Neural progenitor cell (in vitro differentiated cells): Measurements from ENCODE around the gene PTGES2. TPM values are rescaled to one million over a fixed set of nuclear protein-coding genes. Genes with fewer than 3 reads are reported as not detected.
A peak's percentile ranks its signal among the peaks of the same experiment; 100 is the strongest.

ENCODE experiments used
- DNase-seq: peaks from one replicate; pipeline ENCODE4 v3.0.0-alpha.2; 2016; ENCODE audit warnings: low spot score
- H2AFZ ChIP-seq: fragments of 200-600 bp; sonication (generic); replicated peaks from 2 replicates; pipeline ENCODE4 v1.6.1; 2016; ENCODE audit warnings: antibody characterized with exemption
- H3F3A ChIP-seq: fragments of 200-600 bp; sonication (generic); 2 replicates; pipeline ENCODE4 v1.6.1; 2016; ENCODE audit warnings: antibody characterized with exemption, low read depth
- H3K27ac ChIP-seq: fragments of 200-600 bp; sonication (generic); 2 replicates; pipeline ENCODE4 v1.5.1; 2016; ENCODE audit warnings: mild to moderate bottlenecking
- H3K27me3 ChIP-seq: fragments of 200-600 bp; sonication (generic); 2 replicates; pipeline ENCODE4 v1.6.1; 2016; ENCODE audit warnings: mild to moderate bottlenecking, moderate library complexity
- H3K36me3 ChIP-seq: fragments of 200-600 bp; sonication (generic); 2 replicates; pipeline ENCODE4 v1.5.1; 2016
- H3K4me1 ChIP-seq: fragments of 200-600 bp; sonication (generic); 2 replicates; pipeline ENCODE4 v1.6.1; 2016; ENCODE audit warnings: mixed run types
- H3K4me2 ChIP-seq: fragments of 200-600 bp; sonication (generic); 2 replicates; pipeline ENCODE4 v1.6.1; 2016
- H3K4me3 ChIP-seq: fragments of 200-600 bp; sonication (generic); 2 replicates; pipeline ENCODE4 v1.5.1; 2016
- H3K79me2 ChIP-seq: fragments of 200-600 bp; sonication (generic); 2 replicates; pipeline ENCODE4 v1.6.1; 2016; ENCODE audit warnings: low read depth
- H3K9ac ChIP-seq: fragments of 200-600 bp; sonication (generic); 2 replicates; pipeline ENCODE4 v1.6.1; 2016
- H3K9me3 ChIP-seq: fragments of 200-600 bp; sonication (generic); 2 replicates; pipeline ENCODE4 v1.5.1; 2016; ENCODE audit warnings: low read depth
- H4K20me1 ChIP-seq: fragments of 200-600 bp; sonication (generic); 2 replicates; pipeline ENCODE4 v1.6.1; 2016; ENCODE audit warnings: low read depth
- H3K27ac Mint-ChIP-seq: 3 replicates; pipeline ENCODE4 v1.8.0; 2021; ENCODE audit warnings: mixed read lengths
- H3K27me3 Mint-ChIP-seq: 2 replicates; pipeline ENCODE4 v1.8.0; 2022; ENCODE audit warnings: low read depth, mild to moderate bottlenecking, inconsistent platforms, moderate library complexity, mixed read lengths; ENCODE audit not compliant: insufficient read depth
- H3K36me3 Mint-ChIP-seq: 3 replicates; pipeline ENCODE4 v1.8.0; 2021; ENCODE audit warnings: mixed read lengths
- H3K4me1 Mint-ChIP-seq: 3 replicates; pipeline ENCODE4 v1.8.0; 2021; ENCODE audit warnings: mixed read lengths
- H3K4me3 Mint-ChIP-seq: 3 replicates; pipeline ENCODE4 v1.8.0; 2021; ENCODE audit warnings: mild to moderate bottlenecking, moderate library complexity, mixed read lengths
- H3K9me3 Mint-ChIP-seq: 3 replicates; pipeline ENCODE4 v1.8.0; 2020; ENCODE audit warnings: mixed read lengths
- CTCF ChIP-seq: fragments of 200-600 bp; sonication (generic); IDR thresholded peaks from 2 replicates; pipeline ENCODE4 v1.5.1; 2017; ENCODE audit warnings: antibody characterized with exemption, mild to moderate bottlenecking
- EZH2 ChIP-seq: fragments of 200-600 bp; sonication (generic); IDR thresholded peaks from 2 replicates; pipeline ENCODE4 v1.6.1; 2017; ENCODE audit warnings: antibody characterized with exemption, mild to moderate bottlenecking, moderate library complexity
- EZH2phosphoT487 ChIP-seq: fragments of 200-600 bp; sonication (generic); IDR thresholded peaks from 2 replicates; pipeline ENCODE4 v1.6.1; 2017; ENCODE audit warnings: antibody characterized with exemption
- total RNA-seq: library from RNA; depleted of rRNA; stranded (reverse); fragments of >200 nt; gene quantifications from 2 replicates; pipeline ENCODE4 v1.2.3, GENCODE V29; 2015; ENCODE audit warnings: low replicate concordance

PTGES2 gene
- total RNA-seq, 1 donor from 2014 or later = 25.7 TPM

GRCh38 chr9:128142596-128142995, 15.1 kb upstream of the PTGES2 start:
- no peak for DNase-seq
- Histone ChIP-seq H4K20me1 (no peaks in the 10 kb centered on the region), H3K4me1 (peaks cover 3% of the 10 kb centered on the region), H3K27me3 (no peaks in the 10 kb centered on the region), H3K9ac (no peak overlapping the region), H3F3A (no peaks in the 10 kb centered on the region), H2AFZ (no peak overlapping the region), H3K9me3 (no peaks in the 10 kb centered on the region), H3K36me3 (no peaks in the 10 kb centered on the region), H3K27ac (no peak overlapping the region), H3K4me3 (no peak overlapping the region), H3K79me2 (no peaks in the 10 kb centered on the region), H3K4me2 (no peak overlapping the region)
- H3K27me3 Mint-ChIP-seq = peaks cover 11% of the 10 kb centered on the region
- no peaks in the 10 kb centered on the region for H3K9me3 Mint-ChIP-seq
- peaks cover 25% of the 10 kb centered on the region for H3K4me1 Mint-ChIP-seq
- no peak for TF ChIP-seq EZH2
- TF ChIP-seq EZH2phosphoT487 = no peak
- no peak for TF ChIP-seq CTCF
- H3K36me3 Mint-ChIP-seq = no peaks in the 10 kb centered on the region
- no peak overlapping the region for H3K4me3 Mint-ChIP-seq
- no peak overlapping the region for H3K27ac Mint-ChIP-seq

GRCh38 chr9:128142061-128142460, 14.5 kb upstream of the PTGES2 start:
- H2AFZ ChIP-seq = no peak overlapping the region
- peaks cover 3% of the 10 kb centered on the region for H3K4me1 ChIP-seq
- no peaks in the 10 kb centered on the region for H3K27me3 ChIP-seq
- peaks cover 30% of the 10 kb centered on the region for H3K4me1 Mint-ChIP-seq
- no peaks in the 10 kb centered on the region for H3F3A ChIP-seq
- no peaks in the 10 kb centered on the region for H4K20me1 ChIP-seq
- no peak overlapping the region for H3K4me2 ChIP-seq
- H3K27me3 Mint-ChIP-seq = peaks cover 15% of the 10 kb centered on the region
- no peak overlapping the region for H3K27ac ChIP-seq
- no peaks in the 10 kb centered on the region for H3K79me2 ChIP-seq
- DNase-seq = no peak
- H3K4me3 Mint-ChIP-seq = no peak overlapping the region
- peak overlapping the region; percentile 82 for H3K27ac Mint-ChIP-seq
- H3K9me3 ChIP-seq = no peaks in the 10 kb centered on the region
- H3K36me3 Mint-ChIP-seq = no peaks in the 10 kb centered on the region
- no peaks in the 10 kb centered on the region for H3K36me3 ChIP-seq
- no peak overlapping the region for H3K9ac ChIP-seq
- TF ChIP-seq EZH2phosphoT487 = no peak
- no peak for TF ChIP-seq EZH2
- TF ChIP-seq CTCF = no peak
- H3K4me3 ChIP-seq = no peak overlapping the region
- H3K9me3 Mint-ChIP-seq = no peaks in the 10 kb centered on the region

GRCh38 chr9:128141604-128142003, 14.1 kb upstream of the PTGES2 start:
- Histone ChIP-seq H3K4me1 (peaks cover 3% of the 10 kb centered on the region), H3K27me3 (no peaks in the 10 kb centered on the region), H3K4me3 (no peak overlapping the region), H3K36me3 (no peaks in the 10 kb centered on the region), H3K27ac (no peak overlapping the region), H3K4me2 (no peak overlapping the region), H2AFZ (no peak overlapping the region), H3K9ac (no peak overlapping the region), H4K20me1 (no peaks in the 10 kb centered on the region), H3K9me3 (no peaks in the 10 kb centered on the region), H3F3A (no peaks in the 10 kb centered on the region), H3K79me2 (no peaks in the 10 kb centered on the region)
- H3K4me1 Mint-ChIP-seq = peaks cover 31% of the 10 kb centered on the region
- peak overlapping the region; percentile 61 for H3K27ac Mint-ChIP-seq
- no peaks in the 10 kb centered on the region for H3K36me3 Mint-ChIP-seq
- no peak for DNase-seq
- H3K4me3 Mint-ChIP-seq = no peak overlapping the region
- no peaks in the 10 kb centered on the region for H3K9me3 Mint-ChIP-seq
- TF ChIP-seq EZH2phosphoT487 (no peak), EZH2 (no peak), CTCF (no peak)
- peaks cover 18% of the 10 kb centered on the region for H3K27me3 Mint-ChIP-seq

- Histone ChIP-seq H3K27ac (no peak overlapping the region), H2AFZ (no peak overlapping the region), H3K9me3 (no peaks in the 10 kb centered on the region), H3K9ac (no peak overlapping the region), H3K36me3 (no peaks in the 10 kb centered on the region), H3K27me3 (no peaks in the 10 kb centered on the region), H3K79me2 (no peaks in the 10 kb centered on the region), H3K4me2 (no peak overlapping the region), H3K4me3 (no peak overlapping the region), H4K20me1 (no peaks in the 10 kb centered on the region), H3K4me1 (peaks cover 3% of the 10 kb centered on the region), H3F3A (no peaks in the 10 kb centered on the region)
- TF ChIP-seq EZH2 (no peak), CTCF (no peak), EZH2phosphoT487 (no peak)
- peaks cover 18% of the 10 kb centered on the region for H3K27me3 Mint-ChIP-seq
- peak overlapping the region; percentile 39 for H3K27ac Mint-ChIP-seq
- H3K36me3 Mint-ChIP-seq = no peaks in the 10 kb centered on the region
- no peak overlapping the region for H3K4me3 Mint-ChIP-seq
- no peak for DNase-seq
- H3K9me3 Mint-ChIP-seq = no peaks in the 10 kb centered on the region
- peaks cover 30% of the 10 kb centered on the region for H3K4me1 Mint-ChIP-seq
Observed at GRCh38 chr9:128139621-128140020, 12.1 kb upstream of the PTGES2 start.
